Measurements from ENCODE around the gene C15orf40.

DNA sequence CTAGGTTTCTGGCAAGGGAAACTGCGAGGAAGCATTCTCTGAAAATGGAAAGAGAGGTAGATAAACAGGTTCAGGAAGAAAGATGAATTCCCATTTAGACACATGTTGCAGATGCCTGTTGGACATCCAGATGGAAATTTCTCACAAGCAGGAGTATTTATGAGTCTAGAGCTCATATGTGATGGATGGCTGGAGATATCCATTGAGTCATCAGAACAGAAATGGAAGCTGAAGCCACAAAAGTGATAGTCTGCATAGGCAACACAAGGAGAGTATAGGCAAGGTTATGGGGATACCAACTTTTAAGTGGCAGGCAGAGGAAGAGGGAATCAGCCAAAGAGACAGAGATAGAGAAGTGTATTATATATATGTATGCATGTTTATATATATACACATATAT lies 31.7 kb downstream of the C15orf40 start:
- TF ChIP-seq CTCF (IDR thresholded peaks at IDR 0.05) (no peak), POLR2A (IDR thresholded peaks at IDR 0.05) (no peak)

Measured in breast epithelium (tissue), 3 donors.